NCI-H82 treated with DMSO at 0.1 percent for 48 hours (cell line): ENCODE results near the gene ARHGEF1.

ENCODE experiments used
- DNase-seq: peaks from one replicate; lab custom pipeline; 2025; ENCODE audit not compliant: unreplicated experiment; lab: John Stamatoyannopoulos, UW

ARHGEF1 gene, protein sequence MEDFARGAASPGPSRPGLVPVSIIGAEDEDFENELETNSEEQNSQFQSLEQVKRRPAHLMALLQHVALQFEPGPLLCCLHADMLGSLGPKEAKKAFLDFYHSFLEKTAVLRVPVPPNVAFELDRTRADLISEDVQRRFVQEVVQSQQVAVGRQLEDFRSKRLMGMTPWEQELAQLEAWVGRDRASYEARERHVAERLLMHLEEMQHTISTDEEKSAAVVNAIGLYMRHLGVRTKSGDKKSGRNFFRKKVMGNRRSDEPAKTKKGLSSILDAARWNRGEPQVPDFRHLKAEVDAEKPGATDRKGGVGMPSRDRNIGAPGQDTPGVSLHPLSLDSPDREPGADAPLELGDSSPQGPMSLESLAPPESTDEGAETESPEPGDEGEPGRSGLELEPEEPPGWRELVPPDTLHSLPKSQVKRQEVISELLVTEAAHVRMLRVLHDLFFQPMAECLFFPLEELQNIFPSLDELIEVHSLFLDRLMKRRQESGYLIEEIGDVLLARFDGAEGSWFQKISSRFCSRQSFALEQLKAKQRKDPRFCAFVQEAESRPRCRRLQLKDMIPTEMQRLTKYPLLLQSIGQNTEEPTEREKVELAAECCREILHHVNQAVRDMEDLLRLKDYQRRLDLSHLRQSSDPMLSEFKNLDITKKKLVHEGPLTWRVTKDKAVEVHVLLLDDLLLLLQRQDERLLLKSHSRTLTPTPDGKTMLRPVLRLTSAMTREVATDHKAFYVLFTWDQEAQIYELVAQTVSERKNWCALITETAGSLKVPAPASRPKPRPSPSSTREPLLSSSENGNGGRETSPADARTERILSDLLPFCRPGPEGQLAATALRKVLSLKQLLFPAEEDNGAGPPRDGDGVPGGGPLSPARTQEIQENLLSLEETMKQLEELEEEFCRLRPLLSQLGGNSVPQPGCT

DNA sequence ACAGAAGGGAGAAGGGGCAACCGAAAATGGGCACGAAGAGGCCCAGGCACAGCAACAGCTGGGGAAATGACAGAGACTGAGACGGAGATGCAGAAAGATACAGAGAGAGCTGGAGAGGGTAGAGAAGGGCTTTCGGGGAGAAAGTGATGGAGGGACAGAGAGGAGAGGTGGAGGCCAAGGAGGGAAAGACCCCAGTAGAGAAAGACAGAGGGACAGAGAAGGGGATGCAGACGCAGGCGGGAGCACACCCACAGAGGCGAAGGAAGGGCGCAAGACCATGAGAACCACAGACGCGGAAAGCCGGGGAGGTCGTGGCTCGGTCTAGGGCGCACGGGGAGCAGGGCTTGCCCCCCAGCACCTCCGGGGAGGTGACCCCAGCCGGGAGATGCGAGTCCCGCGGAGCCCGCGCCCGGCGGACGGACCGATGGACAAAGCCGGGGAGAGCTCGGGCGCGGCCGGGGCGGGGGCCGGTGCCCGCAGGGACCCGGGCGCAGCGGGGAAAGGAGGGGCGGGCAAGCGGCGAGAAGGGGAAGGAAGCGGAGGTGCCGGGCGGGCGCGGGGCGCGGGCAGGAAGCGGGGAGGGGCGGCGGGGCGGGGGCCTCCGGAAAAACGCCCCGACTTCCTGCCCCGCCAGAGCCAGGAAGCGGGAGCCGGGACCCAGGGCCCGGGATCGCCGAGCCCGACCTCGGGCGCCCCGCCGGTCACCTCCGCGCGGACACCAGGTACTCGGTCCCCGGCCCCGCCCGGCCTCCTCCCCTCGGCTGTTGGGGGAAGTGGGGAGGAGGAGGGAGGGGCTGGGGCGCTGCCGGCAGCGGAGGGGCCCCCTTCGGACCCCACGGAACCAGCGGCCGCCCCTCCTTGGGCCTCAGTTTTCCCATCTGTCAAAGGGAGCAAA lies at the start of gene ARHGEF1:
TSS of gene ARHGEF1 (plus strand) at position 617 of the 895 bp plus-strand sequence. CDS start 4,899 bp downstream, outside the sequence.
- no peak for DNase-seq

GRCh38 chr19:41837981-41838708 lies 44.8 kb upstream of the ARHGEF1 start:
- no peak for DNase-seq

- no peak for DNase-seq
These were observed 43.8 kb upstream of the ARHGEF1 start for GRCh38 chr19:41839211-41839610.

GRCh38 chr19:41843371-41843770 lies 39.6 kb upstream of the ARHGEF1 start:
- DNase-seq: no peak

- no peak for DNase-seq
These were observed 38.4 kb upstream of the ARHGEF1 start, which contains the start of gene LYPD4 for GRCh38 chr19:41844601-41845000. Gene LYPD4 (minus strand): TSS chr19:41844683. CDS start chr19:41839285, 5,398 bp downstream.

DNA sequence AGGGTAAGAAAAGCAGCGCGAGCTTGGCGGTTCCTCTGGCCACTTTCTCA lies 38.2 kb upstream of the ARHGEF1 start, which contains the start of gene DMRTC2:
TSS of gene DMRTC2 (plus strand) at position 42 of the 50 bp plus-strand sequence. CDS start 2,387 bp downstream, outside the sequence.
- no peak for DNase-seq

DNA sequence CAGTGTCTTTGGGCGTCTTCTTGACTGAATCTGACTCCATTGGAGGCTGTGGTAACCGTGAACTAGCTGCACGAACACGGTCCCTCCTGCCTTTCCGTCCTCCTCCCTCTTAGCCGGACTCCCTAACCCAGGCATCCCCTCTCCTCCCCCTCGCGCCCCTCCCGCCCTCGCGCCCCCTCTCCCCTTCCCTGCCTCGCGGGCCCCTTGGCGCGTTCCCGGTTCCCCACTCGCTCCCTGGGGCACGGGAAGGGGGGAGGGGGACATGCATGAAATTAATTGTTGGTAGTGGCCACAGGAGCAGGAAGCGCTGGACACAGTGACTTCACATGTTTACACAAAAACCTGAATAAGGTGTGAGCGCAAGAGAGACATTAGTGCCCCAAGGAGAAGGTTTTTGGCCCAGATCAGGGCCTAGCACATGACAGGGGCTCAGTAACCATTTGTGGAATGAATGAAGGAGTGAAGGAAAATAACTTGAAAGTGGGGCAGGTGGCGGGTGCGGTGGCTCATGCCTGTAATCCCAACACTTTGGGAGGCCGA lies 37.9 kb upstream of the ARHGEF1 start:
- no peak for DNase-seq

DNA sequence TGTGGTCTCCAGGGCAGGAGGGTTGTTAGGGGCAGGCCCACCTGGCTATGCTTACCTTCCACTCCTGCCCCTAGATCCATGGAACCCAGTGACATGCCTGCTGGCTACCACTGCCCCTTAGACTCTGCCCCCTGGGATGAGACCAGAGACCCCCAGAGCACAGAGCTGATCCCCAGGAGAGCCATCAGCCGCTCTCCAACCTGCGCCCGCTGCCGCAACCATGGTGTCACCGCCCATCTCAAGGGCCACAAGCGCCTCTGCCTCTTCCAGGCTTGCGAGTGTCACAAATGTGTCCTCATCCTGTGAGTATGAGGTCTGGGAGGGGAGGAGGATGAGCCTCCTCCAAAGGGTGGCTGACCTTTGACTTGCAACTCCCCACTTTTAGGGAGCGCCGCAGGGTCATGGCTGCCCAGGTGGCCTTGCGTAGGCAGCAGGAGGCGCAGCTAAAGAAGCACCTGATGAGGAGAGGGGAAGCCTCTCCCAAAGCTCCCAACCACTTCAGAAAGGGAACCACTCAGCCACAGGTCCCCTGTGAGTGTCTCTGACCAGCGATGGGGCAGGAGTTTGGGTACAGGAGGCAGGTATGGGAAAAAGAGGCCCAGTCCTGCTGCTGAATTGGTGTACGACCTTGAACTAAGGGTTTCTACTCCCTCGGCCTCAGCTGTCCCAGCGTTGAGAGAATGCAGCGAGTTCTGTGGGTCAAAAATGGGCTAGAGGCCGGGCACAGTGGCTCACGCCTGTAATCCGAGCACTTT lies 35.5 kb upstream of the ARHGEF1 start:
- DNase-seq: no peak

DNA sequence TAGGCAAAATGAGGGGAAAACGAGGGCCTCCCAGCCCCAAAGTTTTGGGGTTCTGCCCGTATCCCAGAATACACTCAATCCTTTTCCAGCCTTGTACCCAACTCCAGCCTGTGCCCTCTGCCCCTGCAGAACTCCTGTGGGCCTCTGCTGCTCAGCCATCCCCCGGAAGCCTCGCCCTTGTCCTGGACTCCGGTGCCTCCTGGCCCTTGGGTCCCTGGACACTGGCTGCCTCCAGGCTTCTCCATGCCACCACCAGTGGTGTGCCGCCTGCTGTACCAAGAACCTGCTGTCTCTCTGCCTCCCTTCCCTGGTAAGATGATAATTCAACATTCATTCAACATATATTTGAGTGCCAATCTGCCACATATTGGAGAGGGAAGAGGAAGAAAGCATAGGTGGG lies 34.3 kb upstream of the ARHGEF1 start:
- DNase-seq: no peak

DNA sequence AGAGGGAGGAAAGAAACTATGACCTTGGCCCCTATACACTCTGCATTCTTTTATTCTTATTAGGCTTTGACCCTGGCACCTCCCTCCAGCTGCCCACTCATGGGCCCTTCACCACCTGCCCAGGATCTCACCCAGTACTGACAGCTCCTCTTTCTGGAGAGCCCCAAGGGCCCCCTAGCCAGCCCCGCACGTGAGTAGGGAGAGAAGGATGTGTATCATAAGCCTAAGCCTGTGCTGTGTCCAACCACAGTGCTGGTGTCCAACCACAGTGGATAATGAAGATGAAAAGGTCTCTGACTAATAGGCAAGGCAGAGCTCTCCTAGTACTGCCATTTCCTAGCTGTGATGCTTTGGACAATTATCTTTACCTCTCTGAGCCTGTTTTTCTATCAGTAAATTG lies 33.9 kb upstream of the ARHGEF1 start:
- no peak for DNase-seq

- no peak for DNase-seq
These were observed 32.6 kb upstream of the ARHGEF1 start for GRCh38 chr19:41850381-41850780.

DNA sequence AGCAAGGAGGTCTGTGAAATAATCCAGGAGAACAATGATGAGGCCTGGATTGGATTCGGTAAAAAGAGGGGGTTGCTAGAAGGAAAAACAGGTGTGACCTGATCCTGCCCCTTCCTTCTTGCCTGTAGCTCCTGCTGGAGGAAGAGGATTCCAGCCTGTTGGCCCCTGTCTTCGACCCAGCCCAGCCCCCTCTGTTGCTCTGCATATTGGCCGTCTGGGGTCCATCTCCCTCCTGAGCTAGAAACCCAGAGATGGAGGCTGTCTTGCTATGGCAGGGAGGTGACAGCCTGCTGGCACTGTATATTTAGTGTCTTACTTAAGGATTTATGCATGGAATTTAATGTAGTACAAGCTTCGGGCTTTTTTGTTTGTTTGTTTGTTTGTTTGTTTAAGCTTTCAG lies 31.5 kb upstream of the ARHGEF1 start:
- DNase-seq: no peak

DNA sequence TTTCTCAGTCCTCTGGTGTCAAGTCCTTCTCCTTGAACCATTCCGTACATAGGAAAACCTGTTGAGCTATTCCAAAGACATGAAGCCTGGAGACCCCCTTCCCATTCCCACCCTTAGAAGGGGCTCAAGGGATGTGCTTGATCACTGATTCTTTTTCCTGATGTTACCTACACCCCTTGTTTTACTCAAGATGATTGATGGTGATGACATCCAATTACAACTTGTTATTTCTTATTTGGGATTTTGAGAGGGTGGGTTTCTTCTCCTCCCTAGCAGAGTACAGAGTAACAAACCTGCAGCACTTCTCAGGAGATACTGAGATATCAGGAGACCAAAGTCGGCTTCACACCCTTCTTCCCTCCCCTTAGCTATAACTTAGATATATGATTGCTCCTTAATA lies 29.6 kb upstream of the ARHGEF1 start:
- no peak for DNase-seq

GRCh38 chr19:41853768-41854167 lies 29.2 kb upstream of the ARHGEF1 start:
- no peak for DNase-seq

DNA sequence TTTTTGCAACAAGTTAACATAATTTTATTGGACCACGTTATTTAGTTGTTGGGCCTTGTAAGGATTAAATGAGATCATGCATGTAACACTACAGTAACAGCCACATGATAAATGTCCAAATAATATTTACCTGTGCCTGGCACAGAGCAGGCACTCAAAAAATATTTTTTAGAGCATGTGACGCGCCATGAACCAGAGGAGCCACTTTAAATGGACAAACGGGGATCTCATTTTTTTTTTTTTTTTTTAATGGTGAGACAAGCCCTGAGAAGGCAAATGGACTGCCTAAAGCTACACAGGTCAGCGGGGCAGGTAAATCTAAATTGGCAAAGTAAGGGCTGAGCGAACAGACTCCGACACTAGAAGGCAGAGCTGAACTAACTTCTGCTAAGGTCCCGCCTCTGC lies 23.8 kb upstream of the ARHGEF1 start:
- DNase-seq: no peak

GRCh38 chr19:41859618-41860418 lies 23.2 kb upstream of the ARHGEF1 start, which contains the start of gene RPS19:
Gene RPS19 (plus strand): TSS chr19:41860255. CDS start chr19:41860775, 520 bp downstream.
- DNase-seq: peak; percentile 97

GRCh38 chr19:41860419-41861115 lies 22.4 kb upstream of the ARHGEF1 start:
- DNase-seq: no peak

DNA sequence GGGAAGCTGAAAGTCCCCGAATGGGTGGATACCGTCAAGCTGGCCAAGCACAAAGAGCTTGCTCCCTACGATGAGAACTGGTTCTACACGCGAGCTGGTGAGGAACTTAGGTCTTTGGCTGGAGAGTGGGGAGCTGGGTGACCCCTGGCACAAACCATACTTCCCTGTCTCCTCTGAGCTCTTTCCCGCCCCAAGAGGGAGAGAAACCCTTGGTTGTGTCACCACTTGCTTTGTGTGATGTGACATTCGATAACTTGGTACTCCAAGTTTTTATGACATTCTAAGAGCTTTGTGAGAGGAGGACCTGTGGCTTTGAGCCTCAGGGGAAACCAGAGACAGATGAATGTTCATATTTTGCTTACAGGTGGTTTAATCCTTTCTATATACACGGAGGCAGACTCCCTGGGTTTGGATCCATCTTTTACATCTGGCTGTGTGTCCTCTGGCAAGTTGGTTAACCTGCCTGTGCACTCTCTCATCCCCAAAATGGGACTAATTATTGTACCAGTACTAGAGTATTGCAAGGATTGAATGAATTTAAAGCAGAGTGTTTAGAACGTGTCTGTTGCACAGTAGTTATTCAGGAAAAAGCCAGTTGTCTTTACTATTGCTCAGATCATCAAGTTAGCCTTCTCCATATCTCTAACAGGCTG lies 21.7 kb upstream of the ARHGEF1 start:
- no peak for DNase-seq
